ENCODE data around the gene RABL2B.

Gene RABL2B

GRCh38 chr22:50739894-50740293 lies 43.5 kb downstream of the RABL2B start:
- Histone ChIP-seq H3K4me1 (ENCODE audit: insufficient read depth, poor library complexity, severe bottlenecking) (no peaks in the 10 kb centered on the region), H3K36me3 (ENCODE audit: low read depth) (no peaks in the 10 kb centered on the region), H3K9me3 (ENCODE audit: severe bottlenecking) (no peaks in the 10 kb centered on the region), H3K4me3 (ENCODE audit: severe bottlenecking) (no peak overlapping the region), H3K27me3 (ENCODE audit: insufficient read depth, poor library complexity, severe bottlenecking) (no peaks in the 10 kb centered on the region), H3K27ac (ENCODE audit: poor library complexity, severe bottlenecking) (no peak overlapping the region)
- TF ChIP-seq CTCF (IDR thresholded peaks at IDR 0.05; ENCODE audit: poor library complexity, severe bottlenecking) = no peak
- no peak for DNase-seq (ENCODE audit: low spot score)
- no peak for ATAC-seq (ENCODE audit: low read depth)

- Histone ChIP-seq H3K27me3 (ENCODE audit: insufficient read depth, poor library complexity, severe bottlenecking) (no peaks in the 10 kb centered on the region), H3K27ac (ENCODE audit: poor library complexity, severe bottlenecking) (no peak overlapping the region), H3K9me3 (ENCODE audit: severe bottlenecking) (no peaks in the 10 kb centered on the region), H3K4me3 (ENCODE audit: severe bottlenecking) (no peak overlapping the region), H3K36me3 (ENCODE audit: low read depth) (no peaks in the 10 kb centered on the region), H3K4me1 (ENCODE audit: insufficient read depth, poor library complexity, severe bottlenecking) (no peaks in the 10 kb centered on the region)
- TF ChIP-seq CTCF (IDR thresholded peaks at IDR 0.05; ENCODE audit: poor library complexity, severe bottlenecking) = no peak
- DNase-seq (ENCODE audit: low spot score) (no peak), ATAC-seq (ENCODE audit: low read depth) (no peak)
These were observed 44.2 kb downstream of the RABL2B start for GRCh38 chr22:50739279-50739691.

GRCh38 chr22:50738649-50739227 lies 44.7 kb downstream of the RABL2B start:
- H3K27me3 ChIP-seq (ENCODE audit: insufficient read depth, poor library complexity, severe bottlenecking) = no peaks in the 10 kb centered on the region
- ATAC-seq (ENCODE audit: low read depth) = no peak
- H3K36me3 ChIP-seq (ENCODE audit: low read depth) = no peaks in the 10 kb centered on the region

GRCh38 chr22:50737728-50738648 lies 45.4 kb downstream of the RABL2B start, which contains the start of gene ACR:
Gene ACR, plus strand, starts transcription at chr22:50738204. Its CDS starts 32 bp downstream, at chr22:50738236.
- no peaks in the 10 kb centered on the region for H3K36me3 ChIP-seq (ENCODE audit: low read depth)
- H3K4me1 ChIP-seq (ENCODE audit: insufficient read depth, poor library complexity, severe bottlenecking) = no peaks in the 10 kb centered on the region
- H3K27ac ChIP-seq (ENCODE audit: poor library complexity, severe bottlenecking) = no peak within 1 kb of the TSS
- H3K4me3 ChIP-seq (ENCODE audit: severe bottlenecking) = no peak within 1 kb of the TSS
- H3K9me3 ChIP-seq (ENCODE audit: severe bottlenecking) = no peaks in the 10 kb centered on the region
- TF ChIP-seq CTCF (IDR thresholded peaks at IDR 0.05; ENCODE audit: poor library complexity, severe bottlenecking) = no peak
- ATAC-seq (ENCODE audit: low read depth) (no peak), DNase-seq (ENCODE audit: low spot score) (no peak)
- H3K27me3 ChIP-seq (ENCODE audit: insufficient read depth, poor library complexity, severe bottlenecking) = no peaks in the 10 kb centered on the region

More at GRCh38 chr22:50738649-50739227, 44.7 kb downstream of the RABL2B start:
- TF ChIP-seq CTCF (IDR thresholded peaks at IDR 0.05; ENCODE audit: poor library complexity, severe bottlenecking) = no peak
- Histone ChIP-seq H3K4me3 (ENCODE audit: severe bottlenecking) (no peak overlapping the region), H3K4me1 (ENCODE audit: insufficient read depth, poor library complexity, severe bottlenecking) (no peaks in the 10 kb centered on the region), H3K27ac (ENCODE audit: poor library complexity, severe bottlenecking) (no peak overlapping the region), H3K9me3 (ENCODE audit: severe bottlenecking) (no peaks in the 10 kb centered on the region)
- no peak for DNase-seq (ENCODE audit: low spot score)

GRCh38 chr22:50735739-50736030 lies 47.8 kb downstream of the RABL2B start:
- Histone ChIP-seq H3K36me3 (ENCODE audit: low read depth) (no peaks in the 10 kb centered on the region), H3K27me3 (ENCODE audit: insufficient read depth, poor library complexity, severe bottlenecking) (no peaks in the 10 kb centered on the region), H3K4me3 (ENCODE audit: severe bottlenecking) (no peak overlapping the region), H3K27ac (ENCODE audit: poor library complexity, severe bottlenecking) (no peak overlapping the region), H3K9me3 (ENCODE audit: severe bottlenecking) (no peaks in the 10 kb centered on the region), H3K4me1 (ENCODE audit: insufficient read depth, poor library complexity, severe bottlenecking) (no peaks in the 10 kb centered on the region)
- TF ChIP-seq CTCF (IDR thresholded peaks at IDR 0.05; ENCODE audit: poor library complexity, severe bottlenecking) = no peak
- ATAC-seq (ENCODE audit: low read depth) (no peak), DNase-seq (ENCODE audit: low spot score) (no peak)

Data from RWPE2 (cell line).